ENCODE measurements around the gene TM9SF3. TPM values are rescaled to one million over a fixed set of nuclear protein-coding genes. Genes with fewer than 3 reads are reported as not detected.

Gene TM9SF3
- total RNA-seq: 81.7 and 87.7 TPM in 2 replicates

GRCh38 chr10:96586419-96587263 lies at the start of gene TM9SF3:
Gene TM9SF3, minus strand, starts transcription at chr10:96587012. Its CDS starts 177 bp downstream, at chr10:96586835.
- Mint-ChIP-seq H3K36me3 (ENCODE audit: low read depth) (peaks cover 4% of the 10 kb centered on the region), H3K4me1 (ENCODE audit: low read depth) (peaks cover 43% of the 10 kb centered on the region), H3K27ac (peak within 1 kb of the TSS; percentile 89), H3K27me3 (ENCODE audit: insufficient read depth) (peaks cover 9% of the 10 kb centered on the region), H3K9me3 (no peaks in the 10 kb centered on the region), H3K4me3 (peak within 1 kb of the TSS; percentile 96)
- DNase-seq (ENCODE audit: low spot score): peak; percentile 86
- intact Hi-C loops (cut with micrococcal nuclease): loop anchor here (2.0 to 10.0 kb wide), 11 partner anchors 66 to 1548 kb away; partner anchors contain the start of genes CC2D2B, CCNJ, FRAT2 and MMS19

- H3K27me3 Mint-ChIP-seq (ENCODE audit: insufficient read depth): peaks cover 5% of the 10 kb centered on the region
- H3K36me3 Mint-ChIP-seq (ENCODE audit: low read depth): no peaks in the 10 kb centered on the region
- no peaks in the 10 kb centered on the region for H3K9me3 Mint-ChIP-seq
- intact Hi-C loops (cut with micrococcal nuclease): no loop called here
- no peak overlapping the region for H3K27ac Mint-ChIP-seq
- H3K4me1 Mint-ChIP-seq (ENCODE audit: low read depth): peaks cover 4% of the 10 kb centered on the region
- no peak overlapping the region for H3K4me3 Mint-ChIP-seq
- DNase-seq (ENCODE audit: low spot score): no peak
These were observed 49.7 kb upstream of the TM9SF3 start for GRCh38 chr10:96636551-96636950.

GRCh38 chr10:96632974-96633710 lies 46.3 kb upstream of the TM9SF3 start:
- Mint-ChIP-seq H3K9me3 (no peaks in the 10 kb centered on the region), H3K4me1 (ENCODE audit: low read depth) (no peaks in the 10 kb centered on the region), H3K36me3 (ENCODE audit: low read depth) (no peaks in the 10 kb centered on the region), H3K27me3 (ENCODE audit: insufficient read depth) (peaks cover 5% of the 10 kb centered on the region), H3K27ac (no peak overlapping the region), H3K4me3 (no peak overlapping the region)
- no peak for DNase-seq (ENCODE audit: low spot score)
- intact Hi-C loops (cut with micrococcal nuclease): no loop called here

GRCh38 chr10:96627292-96627691 lies 40.5 kb upstream of the TM9SF3 start:
- no peak overlapping the region for H3K27ac Mint-ChIP-seq
- H3K4me1 Mint-ChIP-seq (ENCODE audit: low read depth): no peaks in the 10 kb centered on the region
- no peaks in the 10 kb centered on the region for H3K9me3 Mint-ChIP-seq
- intact Hi-C loops (cut with micrococcal nuclease): no loop called here
- peaks cover 2% of the 10 kb centered on the region for H3K27me3 Mint-ChIP-seq (ENCODE audit: insufficient read depth)
- DNase-seq (ENCODE audit: low spot score): no peak
- no peak overlapping the region for H3K4me3 Mint-ChIP-seq
- H3K36me3 Mint-ChIP-seq (ENCODE audit: low read depth): no peaks in the 10 kb centered on the region

- Mint-ChIP-seq H3K4me3 (no peak overlapping the region), H3K36me3 (ENCODE audit: low read depth) (no peaks in the 10 kb centered on the region), H3K9me3 (no peaks in the 10 kb centered on the region), H3K27me3 (ENCODE audit: insufficient read depth) (peaks cover under 1% of the 10 kb centered on the region), H3K4me1 (ENCODE audit: low read depth) (no peaks in the 10 kb centered on the region), H3K27ac (no peak overlapping the region)
- no peak for DNase-seq (ENCODE audit: low spot score)
- intact Hi-C loops (cut with micrococcal nuclease): no loop called here
These were observed 40.0 kb upstream of the TM9SF3 start for GRCh38 chr10:96626795-96627194.

GRCh38 chr10:96625173-96625572 lies 38.4 kb upstream of the TM9SF3 start:
- no peak overlapping the region for H3K4me3 Mint-ChIP-seq
- no peaks in the 10 kb centered on the region for H3K4me1 Mint-ChIP-seq (ENCODE audit: low read depth)
- H3K9me3 Mint-ChIP-seq: no peaks in the 10 kb centered on the region
- no peaks in the 10 kb centered on the region for H3K36me3 Mint-ChIP-seq (ENCODE audit: low read depth)
- intact Hi-C loops (cut with micrococcal nuclease): no loop called here
- DNase-seq (ENCODE audit: low spot score): no peak
- no peaks in the 10 kb centered on the region for H3K27me3 Mint-ChIP-seq (ENCODE audit: insufficient read depth)
- no peak overlapping the region for H3K27ac Mint-ChIP-seq

- H3K9me3 Mint-ChIP-seq: no peaks in the 10 kb centered on the region
- H3K27me3 Mint-ChIP-seq (ENCODE audit: insufficient read depth): no peaks in the 10 kb centered on the region
- H3K36me3 Mint-ChIP-seq (ENCODE audit: low read depth): no peaks in the 10 kb centered on the region
- no peak overlapping the region for H3K4me3 Mint-ChIP-seq
- no peak for DNase-seq (ENCODE audit: low spot score)
- H3K4me1 Mint-ChIP-seq (ENCODE audit: low read depth): no peaks in the 10 kb centered on the region
- intact Hi-C loops (cut with micrococcal nuclease): no loop called here
- H3K27ac Mint-ChIP-seq: no peak overlapping the region
These were observed 35.4 kb upstream of the TM9SF3 start for GRCh38 chr10:96622013-96622787.

- Mint-ChIP-seq H3K27ac (no peak overlapping the region), H3K27me3 (ENCODE audit: insufficient read depth) (no peaks in the 10 kb centered on the region), H3K4me1 (ENCODE audit: low read depth) (no peaks in the 10 kb centered on the region), H3K36me3 (ENCODE audit: low read depth) (no peaks in the 10 kb centered on the region), H3K9me3 (no peaks in the 10 kb centered on the region), H3K4me3 (no peak overlapping the region)
- no peak for DNase-seq (ENCODE audit: low spot score)
- intact Hi-C loops (cut with micrococcal nuclease): no loop called here
These were observed 33.3 kb upstream of the TM9SF3 start for GRCh38 chr10:96619796-96620773.

GRCh38 chr10:96619120-96619519 lies 32.3 kb upstream of the TM9SF3 start:
- Mint-ChIP-seq H3K27ac (no peak overlapping the region), H3K4me3 (no peak overlapping the region), H3K4me1 (ENCODE audit: low read depth) (no peaks in the 10 kb centered on the region), H3K36me3 (ENCODE audit: low read depth) (no peaks in the 10 kb centered on the region), H3K27me3 (ENCODE audit: insufficient read depth) (no peaks in the 10 kb centered on the region), H3K9me3 (no peaks in the 10 kb centered on the region)
- intact Hi-C loops (cut with micrococcal nuclease): no loop called here
- no peak for DNase-seq (ENCODE audit: low spot score)

- Mint-ChIP-seq H3K27ac (no peak overlapping the region), H3K9me3 (no peaks in the 10 kb centered on the region), H3K4me1 (ENCODE audit: low read depth) (no peaks in the 10 kb centered on the region)
These were observed 31.8 kb upstream of the TM9SF3 start for GRCh38 chr10:96618653-96619052.

GRCh38 chr10:96616961-96617360 lies 30.1 kb upstream of the TM9SF3 start:
- no peak overlapping the region for H3K4me3 Mint-ChIP-seq

More at GRCh38 chr10:96618653-96619052, 31.8 kb upstream of the TM9SF3 start:
- Mint-ChIP-seq H3K4me3 (no peak overlapping the region), H3K36me3 (ENCODE audit: low read depth) (no peaks in the 10 kb centered on the region), H3K27me3 (ENCODE audit: insufficient read depth) (no peaks in the 10 kb centered on the region)
- DNase-seq (ENCODE audit: low spot score): no peak
- intact Hi-C loops (cut with micrococcal nuclease): no loop called here

GRCh38 chr10:96614515-96614914 lies 27.7 kb upstream of the TM9SF3 start:
- no peaks in the 10 kb centered on the region for H3K9me3 Mint-ChIP-seq
- H3K27me3 Mint-ChIP-seq (ENCODE audit: insufficient read depth): no peaks in the 10 kb centered on the region
- no peak for DNase-seq (ENCODE audit: low spot score)
- H3K4me3 Mint-ChIP-seq: no peak overlapping the region
- no peaks in the 10 kb centered on the region for H3K4me1 Mint-ChIP-seq (ENCODE audit: low read depth)
- no peak overlapping the region for H3K27ac Mint-ChIP-seq
- H3K36me3 Mint-ChIP-seq (ENCODE audit: low read depth): no peaks in the 10 kb centered on the region
- intact Hi-C loops (cut with micrococcal nuclease): no loop called here

More at GRCh38 chr10:96616961-96617360, 30.1 kb upstream of the TM9SF3 start:
- Mint-ChIP-seq H3K36me3 (ENCODE audit: low read depth) (no peaks in the 10 kb centered on the region), H3K4me1 (ENCODE audit: low read depth) (no peaks in the 10 kb centered on the region), H3K9me3 (no peaks in the 10 kb centered on the region), H3K27me3 (ENCODE audit: insufficient read depth) (no peaks in the 10 kb centered on the region), H3K27ac (no peak overlapping the region)
- DNase-seq (ENCODE audit: low spot score): no peak
- intact Hi-C loops (cut with micrococcal nuclease): no loop called here
